ENCODE measurements around the gene ZAP70. TPM values are rescaled to one million over a fixed set of nuclear protein-coding genes. Genes with fewer than 3 reads are reported as not detected.
A peak's percentile ranks its signal among the peaks of the same experiment; 100 is the strongest.
"Not testable (repeated sequence)": the region's sequence is repeated elsewhere in the genome, so short reads cannot be mapped to it uniquely, and the experiment has no call there.

ZAP70 gene
- total RNA-seq, 1 donor from 2014 or later: 10.2 TPM

DNA sequence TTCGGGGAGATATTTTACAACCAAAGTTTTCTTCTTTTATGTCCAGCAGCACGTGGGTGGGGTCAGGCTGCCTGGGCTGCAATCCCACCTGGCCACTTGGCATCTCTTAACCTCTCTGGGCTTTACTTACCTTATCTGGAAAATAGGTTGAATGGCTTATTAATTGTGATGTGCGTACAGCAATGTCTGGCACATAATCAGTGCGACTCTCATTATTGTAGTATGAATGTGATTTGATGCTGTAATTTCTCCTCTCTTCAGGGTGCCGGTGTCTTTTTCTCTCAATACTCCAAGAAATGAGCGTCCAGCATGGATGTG lies 2.0 kb upstream of the ZAP70 start:
- TF ChIP-seq CTCF (IDR thresholded peaks at IDR 0.05): no peak
- no peaks in the 10 kb centered on the region for H3K9me3 ChIP-seq
- intact Hi-C loops (cut with DNase I): no loop called here
- H3K4me3 ChIP-seq: no peak overlapping the region
- no peaks in the 10 kb centered on the region for H3K36me3 ChIP-seq
- DNase-seq (no peak), ATAC-seq (no peak)
- H3K27me3 ChIP-seq: peaks cover 15% of the 10 kb centered on the region
- no peak overlapping the region for H3K27ac ChIP-seq
- H3K4me1 ChIP-seq: no peaks in the 10 kb centered on the region

- H3K36me3 ChIP-seq; intact Hi-C loops (cut with DNase I); ATAC-seq; H3K27ac ChIP-seq; H3K4me1 ChIP-seq; H3K4me3 ChIP-seq; H3K9me3 ChIP-seq: not testable (repeated sequence)
- peaks cover 14% of the 10 kb centered on the region for H3K27me3 ChIP-seq
- DNase-seq: peak; percentile 26
Measured at GRCh38 chr2:97712175-97712574, 1.2 kb upstream of the ZAP70 start.

DNA sequence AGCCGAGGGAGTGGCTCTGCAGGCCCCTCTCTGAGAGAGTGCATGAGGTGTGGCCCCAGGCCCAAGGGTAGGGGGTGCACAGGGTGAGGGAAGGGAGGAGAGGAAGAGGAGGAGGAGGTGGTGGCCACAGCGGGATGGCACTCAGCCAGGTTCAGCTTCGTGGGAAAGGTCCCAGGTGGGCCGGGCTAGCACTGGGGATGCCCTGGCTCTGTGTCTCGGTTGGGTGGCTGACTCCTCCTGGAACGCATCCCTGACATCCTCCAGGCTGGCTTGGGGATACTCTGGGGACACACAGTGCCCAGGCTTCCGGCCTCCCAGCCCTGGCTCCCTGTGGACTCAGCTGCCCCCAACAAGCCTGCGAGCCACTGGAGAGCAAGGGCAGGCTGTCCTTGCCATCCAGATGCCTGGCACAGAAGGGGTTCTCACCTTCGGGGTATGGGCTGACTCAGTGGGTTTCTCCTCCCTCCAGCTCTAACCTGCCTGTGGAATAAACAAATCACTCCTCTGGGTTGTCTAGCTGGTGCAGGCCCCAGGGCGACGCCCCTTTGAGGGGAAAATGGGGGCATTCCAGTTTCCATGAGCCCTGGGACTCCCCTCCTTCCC lies 582 bp upstream of the ZAP70 start:
- ATAC-seq (no peak), DNase-seq (peak; percentile 58)
- Histone ChIP-seq H3K27ac (peak overlapping the region; percentile 63), H3K9me3 (no peaks in the 10 kb centered on the region), H3K36me3 (no peaks in the 10 kb centered on the region), H3K4me1 (no peaks in the 10 kb centered on the region), H3K27me3 (peaks cover 8% of the 10 kb centered on the region), H3K4me3 (no peak overlapping the region)
- no peak for TF ChIP-seq CTCF (IDR thresholded peaks at IDR 0.05)
- intact Hi-C loops (cut with DNase I): no loop called here

DNA sequence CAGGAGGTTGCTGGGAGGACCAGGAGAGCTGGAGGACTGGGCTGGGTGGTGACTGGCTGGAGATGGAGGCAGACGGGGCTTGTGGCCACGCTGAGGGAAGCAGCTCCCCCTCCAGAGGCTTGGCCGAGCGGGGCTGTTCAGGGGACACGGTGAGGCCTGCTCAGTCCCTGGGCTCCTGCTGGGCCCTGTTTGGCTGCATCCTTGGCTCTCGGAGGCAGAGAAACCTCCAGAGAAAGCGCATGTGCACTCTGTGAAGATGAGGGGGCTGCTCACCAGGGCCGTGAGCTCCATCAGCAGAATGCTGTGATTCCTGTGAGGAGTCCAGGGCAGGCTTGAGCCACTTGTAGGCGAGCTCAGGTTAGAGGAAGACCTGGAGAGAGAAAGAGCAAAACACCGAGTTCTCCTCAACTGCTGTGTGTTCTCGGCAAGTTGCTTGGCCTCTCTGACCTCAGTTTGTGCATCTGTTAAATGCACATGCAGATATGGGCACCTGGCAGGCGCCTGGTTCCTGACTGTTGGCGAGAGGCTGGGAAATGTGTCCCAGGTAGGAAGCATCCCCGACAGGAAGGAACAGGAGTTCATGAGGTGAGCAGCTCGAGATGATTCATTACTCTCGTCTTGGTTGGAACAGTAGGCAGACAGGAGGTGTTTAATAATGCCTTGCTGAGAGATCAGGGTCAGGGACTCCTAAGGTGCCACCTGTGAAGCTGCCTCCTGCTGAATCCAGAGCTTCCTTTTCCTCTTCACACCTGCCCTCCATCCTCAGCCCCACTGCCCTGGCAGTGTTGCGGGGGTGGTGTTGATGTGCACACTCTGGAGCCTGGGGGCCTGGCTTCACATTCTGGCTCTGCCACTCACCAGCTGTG lies 941 bp downstream of the ZAP70 start:
- Histone ChIP-seq H3K36me3 (no peaks in the 10 kb centered on the region), H3K4me1 (no peaks in the 10 kb centered on the region), H3K4me3 (peak overlapping the region; percentile 31), H3K9me3 (no peaks in the 10 kb centered on the region), H3K27ac (peak overlapping the region; percentile 63), H3K27me3 (no peaks in the 10 kb centered on the region)
- intact Hi-C loops (cut with DNase I): no loop called here
- DNase-seq (peak; percentile 58), ATAC-seq (no peak)
- no peak for TF ChIP-seq CTCF (IDR thresholded peaks at IDR 0.05)

DNA sequence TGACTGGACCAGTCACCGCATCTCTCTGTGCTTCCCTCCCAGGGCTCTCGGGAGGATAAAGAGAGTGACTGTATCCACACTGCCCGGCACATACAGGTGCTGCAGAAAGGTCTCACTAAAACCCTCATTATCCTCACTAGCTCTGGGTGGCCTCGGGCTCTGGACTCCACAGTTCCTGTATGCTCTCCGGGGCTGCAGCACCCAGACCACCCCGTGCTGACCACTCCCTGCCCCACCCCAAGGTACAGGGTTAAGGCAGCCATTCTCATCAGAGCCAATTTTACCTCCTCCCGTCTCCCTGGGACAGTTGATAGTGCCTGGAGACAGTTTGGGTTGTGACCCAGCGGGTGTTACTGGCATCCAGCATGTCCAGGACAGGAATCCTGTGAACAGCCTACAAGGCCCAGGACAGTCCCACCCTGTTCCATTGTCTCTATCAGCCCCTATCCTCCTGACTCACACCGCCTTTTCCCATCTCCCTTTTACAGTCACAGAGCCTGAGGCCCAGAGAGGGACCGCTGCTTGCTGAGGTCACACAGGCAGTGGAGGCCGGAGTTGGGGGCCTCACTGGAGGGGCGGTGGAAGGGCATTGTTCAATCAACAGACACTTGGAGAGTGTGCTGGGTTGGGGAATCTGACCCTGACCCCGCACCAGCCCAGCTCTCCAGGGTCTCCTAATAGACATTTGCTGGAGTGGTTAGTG lies 1.7 kb downstream of the ZAP70 start:
- ATAC-seq (no peak), DNase-seq (peak; percentile 52)
- Histone ChIP-seq H3K9me3 (no peaks in the 10 kb centered on the region), H3K4me1 (no peaks in the 10 kb centered on the region), H3K36me3 (no peaks in the 10 kb centered on the region), H3K27ac (peak overlapping the region; percentile 24), H3K27me3 (no peaks in the 10 kb centered on the region), H3K4me3 (peak overlapping the region; percentile 31)
- TF ChIP-seq CTCF (IDR thresholded peaks at IDR 0.05): no peak
- intact Hi-C loops (cut with DNase I): no loop called here

Measured in upper lobe of right lung (tissue), 1 donor.